HG02973 (cell line): ENCODE measurements around the gene PCP2.
A peak's percentile ranks its signal among the peaks of the same experiment; 100 is the strongest.

ENCODE experiments used
- ATAC-seq: cut with Tn5 transposase; IDR thresholded peaks from one replicate; pipeline ENCODE4 v1.9.1; 2021; ENCODE audit warnings: moderate library complexity; ENCODE audit not compliant: unreplicated experiment

The PCP2 gene

DNA sequence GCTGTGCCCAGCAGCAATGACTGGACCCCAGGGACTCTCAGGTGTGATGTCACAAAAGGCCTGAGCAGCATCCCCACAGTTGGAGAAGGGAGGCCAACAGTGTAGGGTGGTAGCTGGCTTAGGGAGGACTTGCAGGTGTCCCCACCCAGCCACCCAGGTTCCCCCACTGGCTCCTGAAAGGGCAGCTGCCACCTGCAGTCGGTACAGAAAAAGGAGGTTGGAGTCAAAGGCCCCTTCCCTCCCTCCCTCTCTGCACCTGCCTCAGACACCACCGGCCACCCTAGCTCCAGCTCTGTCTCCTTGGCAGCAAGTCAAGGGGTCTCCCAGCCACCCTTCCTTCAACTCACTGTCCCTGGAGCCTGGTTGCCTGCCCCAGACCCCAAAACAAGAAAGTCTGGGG lies at the start of gene PCP2:
TSS of gene PCP2 (minus strand) at position 22 of the 400 bp plus-strand sequence. CDS start 262 bp downstream, outside the sequence.
- ATAC-seq = no peak

DNA sequence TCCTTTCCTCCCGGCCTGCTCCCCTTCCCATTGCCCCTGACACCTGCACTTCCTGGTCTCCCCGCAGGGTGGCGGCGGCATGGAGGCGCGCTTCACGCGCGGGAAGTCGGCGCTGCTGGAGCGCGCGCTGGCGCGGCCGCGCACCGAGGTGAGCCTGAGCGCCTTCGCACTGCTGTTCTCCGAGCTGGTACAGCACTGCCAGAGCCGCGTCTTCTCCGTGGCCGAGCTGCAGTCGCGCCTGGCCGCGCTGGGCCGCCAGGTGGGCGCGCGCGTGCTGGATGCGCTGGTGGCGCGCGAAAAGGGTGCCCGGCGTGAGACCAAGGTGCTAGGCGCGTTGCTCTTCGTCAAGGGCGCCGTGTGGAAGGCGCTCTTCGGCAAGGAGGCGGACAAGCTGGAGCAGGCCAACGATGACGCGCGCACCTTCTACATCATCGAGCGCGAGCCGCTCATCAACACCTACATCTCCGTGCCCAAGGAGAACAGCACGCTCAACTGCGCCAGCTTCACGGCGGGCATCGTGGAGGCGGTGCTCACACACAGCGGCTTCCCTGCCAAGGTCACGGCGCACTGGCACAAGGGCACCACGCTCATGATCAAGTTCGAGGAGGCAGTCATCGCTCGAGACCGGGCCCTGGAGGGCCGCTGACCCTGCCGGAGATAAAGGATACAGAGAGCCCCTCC lies 48.8 kb upstream of the PCP2 start:
- ATAC-seq = no peak

DNA sequence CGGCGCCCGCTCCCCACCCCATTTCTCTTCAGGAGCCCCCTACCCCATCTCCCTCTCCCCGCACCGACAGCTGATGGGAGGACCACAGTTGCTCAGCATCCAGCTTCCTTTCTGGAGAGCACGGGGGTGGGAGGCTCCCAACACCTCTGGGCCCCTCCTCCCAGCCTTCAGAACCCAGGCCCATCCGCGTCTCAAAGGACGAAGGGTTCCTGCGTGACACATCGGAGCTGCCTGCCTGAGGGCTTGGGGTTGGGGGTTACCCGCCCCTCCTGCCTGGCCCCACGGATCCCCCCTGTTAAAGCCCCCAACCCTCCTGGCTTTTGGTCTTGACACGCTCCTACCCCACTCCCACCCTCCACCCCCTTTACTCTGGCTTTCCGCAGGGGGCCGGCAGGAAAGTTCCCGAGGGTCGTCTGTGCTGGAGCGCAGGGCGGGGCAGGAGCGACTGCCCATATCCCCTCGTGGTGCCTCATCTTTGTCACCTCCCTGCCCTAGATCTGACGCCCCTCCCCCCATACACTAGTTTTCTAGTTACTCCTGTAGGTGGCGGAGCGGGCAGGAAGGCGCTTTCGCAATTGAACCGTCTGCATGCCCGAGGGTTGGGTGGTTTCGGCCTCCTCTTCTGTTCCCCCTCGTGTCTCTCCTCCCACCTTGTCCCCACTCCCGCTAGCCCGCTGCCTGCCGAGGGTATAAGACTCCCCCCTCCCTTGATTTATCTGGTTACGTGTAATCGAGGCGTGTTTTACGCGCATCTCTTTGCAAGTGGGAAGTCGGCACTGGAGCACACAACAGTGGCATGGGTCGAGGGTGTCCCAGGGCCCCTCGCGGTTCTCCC lies 48.0 kb upstream of the PCP2 start:
- no peak for ATAC-seq

DNA sequence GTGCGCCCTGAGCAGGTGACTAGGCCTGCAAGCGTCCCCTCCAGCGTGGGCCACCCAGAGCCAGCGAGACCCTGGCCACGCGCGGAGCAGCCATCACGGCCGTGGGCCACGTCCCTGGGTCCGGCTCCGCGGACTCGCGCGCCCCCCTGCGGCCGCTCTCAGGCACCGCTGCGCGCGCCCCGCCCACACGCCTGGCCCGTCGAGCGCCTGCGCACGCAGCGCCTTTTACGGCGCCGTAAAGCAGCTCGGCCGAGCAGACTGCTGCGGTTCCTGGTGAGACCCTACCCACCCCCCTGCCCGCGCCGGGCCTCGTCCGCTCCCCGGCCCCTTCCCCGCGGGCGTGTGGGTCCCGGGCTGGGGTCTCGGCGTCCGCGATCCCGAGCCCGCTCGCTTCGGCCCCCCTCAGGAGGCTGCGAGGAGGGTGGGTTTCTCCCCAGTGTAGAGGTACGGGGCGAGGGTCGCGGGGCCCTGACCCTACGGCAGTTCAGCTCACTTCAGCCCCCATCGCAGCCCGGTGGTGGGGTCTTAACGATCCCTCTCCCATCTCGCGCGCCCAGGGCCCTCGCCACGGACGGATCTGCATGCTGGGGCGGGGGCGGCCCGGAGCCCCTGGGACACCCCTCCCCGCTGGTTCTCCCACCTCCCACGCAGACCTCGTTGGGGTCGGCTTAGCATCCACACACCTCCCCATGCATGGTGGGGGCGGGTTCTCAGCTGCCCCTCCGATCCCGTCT lies 47.3 kb upstream of the PCP2 start, which contains the start of gene TRAPPC5:
TSS of gene TRAPPC5 (plus strand) at position 228 of the 734 bp plus-strand sequence. CDS start 1,421 bp downstream, outside the sequence.
- peak; percentile 46 for ATAC-seq

DNA sequence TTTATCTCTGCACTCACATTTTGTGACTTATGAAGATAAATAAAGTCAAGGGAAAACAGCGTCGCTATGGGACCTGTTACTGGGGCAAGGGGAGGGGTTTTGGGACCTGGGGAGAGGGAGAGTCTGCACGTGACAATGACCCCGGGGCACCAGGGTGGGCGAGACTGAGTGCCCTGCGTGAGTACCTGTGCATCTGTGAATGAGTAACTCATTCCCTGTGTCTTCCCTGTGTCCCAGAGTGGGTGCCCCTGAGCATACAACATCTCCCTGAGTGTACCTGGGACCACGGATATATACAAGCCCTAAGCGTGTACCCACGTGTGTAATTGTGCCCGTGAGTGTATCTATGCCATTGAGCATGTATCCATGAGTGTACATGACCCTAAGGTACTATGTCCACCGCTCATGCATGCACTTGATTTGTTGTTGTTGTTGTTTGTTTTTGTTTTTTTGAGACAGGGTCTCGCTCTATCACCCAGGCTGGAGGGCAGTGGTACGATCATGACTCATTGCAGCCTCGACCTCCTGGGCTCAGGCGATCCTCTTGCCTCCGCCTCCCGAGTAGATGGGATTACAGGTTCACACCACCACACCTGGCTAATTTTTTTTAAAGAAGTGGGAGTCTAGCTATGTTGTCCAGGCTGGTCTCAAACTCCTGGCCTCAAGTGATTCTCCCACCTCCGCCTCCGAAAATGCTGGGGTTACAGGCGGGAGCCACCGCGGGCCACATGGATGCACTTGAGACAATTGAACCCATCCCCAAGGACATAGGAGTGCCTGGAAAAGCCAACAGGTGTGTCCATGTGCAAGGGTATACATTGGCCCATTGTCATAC lies 46.5 kb upstream of the PCP2 start:
- no peak for ATAC-seq

DNA sequence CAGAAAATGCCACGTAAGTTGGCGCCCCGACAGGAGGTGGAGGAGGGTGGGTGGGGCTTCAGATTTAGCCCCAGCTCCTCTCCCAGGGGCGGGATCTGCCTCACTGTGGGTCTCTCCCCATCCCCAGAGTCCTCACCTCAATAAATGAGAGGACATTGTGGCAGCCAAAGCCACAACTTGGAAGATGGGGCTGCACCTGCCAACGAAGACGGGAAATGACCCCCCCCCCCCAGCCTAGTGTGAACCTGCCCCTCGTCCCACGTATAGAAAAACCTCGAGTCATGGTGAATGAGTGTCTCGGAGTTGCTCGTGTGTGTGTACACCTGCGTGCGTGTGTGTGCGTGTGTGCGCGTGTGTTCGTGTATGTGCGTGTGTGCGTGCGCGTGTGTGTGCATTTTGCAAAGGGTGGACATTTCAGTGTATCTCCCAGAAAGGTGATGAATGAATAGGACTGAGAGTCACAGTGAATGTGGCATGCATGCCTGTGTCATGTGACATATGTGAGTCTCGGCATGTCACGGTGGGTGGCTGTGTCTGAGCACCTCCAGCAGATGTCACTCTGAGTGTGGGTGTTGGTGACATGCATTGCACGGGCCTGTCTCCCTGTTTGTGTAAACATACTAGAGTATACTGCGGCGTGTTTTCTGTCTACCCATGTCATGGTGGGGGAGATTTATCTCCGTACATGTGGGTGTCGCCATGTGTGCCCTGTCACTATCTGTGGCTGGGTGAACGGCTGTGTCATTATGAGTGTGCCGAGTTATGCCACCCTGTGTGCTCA lies 45.6 kb upstream of the PCP2 start:
- no peak for ATAC-seq

DNA sequence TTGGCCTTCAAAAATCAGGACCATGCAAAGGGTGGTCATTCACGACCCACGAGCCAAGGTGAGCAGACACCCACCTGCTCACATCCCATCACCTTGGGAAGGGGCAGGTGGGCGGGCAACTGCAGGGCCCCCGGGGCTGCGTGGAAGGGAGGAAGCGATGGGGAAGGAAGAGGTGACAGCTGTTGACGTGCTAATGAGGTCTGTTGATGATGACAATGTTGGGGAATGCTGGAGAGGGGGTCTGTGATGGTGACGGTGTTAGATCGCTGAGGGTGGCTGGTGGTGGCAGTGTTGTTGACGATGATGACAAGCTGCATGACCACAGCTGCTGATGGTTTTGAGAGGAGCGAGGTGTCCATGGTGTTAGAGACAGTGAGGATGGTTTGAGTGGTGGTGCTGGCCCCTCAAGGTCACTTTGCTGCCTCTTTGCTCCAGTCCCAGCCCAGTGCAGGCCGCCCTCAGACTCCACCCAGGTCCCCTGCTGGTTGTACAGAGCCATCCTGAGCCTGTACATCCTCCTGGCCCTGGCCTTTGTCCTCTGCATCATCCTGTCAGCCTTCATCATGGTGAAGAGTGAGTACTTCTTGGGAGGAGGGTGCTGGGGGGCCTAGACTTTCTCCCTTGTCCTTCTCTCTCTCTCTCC lies 44.3 kb upstream of the PCP2 start:
- ATAC-seq = no peak

DNA sequence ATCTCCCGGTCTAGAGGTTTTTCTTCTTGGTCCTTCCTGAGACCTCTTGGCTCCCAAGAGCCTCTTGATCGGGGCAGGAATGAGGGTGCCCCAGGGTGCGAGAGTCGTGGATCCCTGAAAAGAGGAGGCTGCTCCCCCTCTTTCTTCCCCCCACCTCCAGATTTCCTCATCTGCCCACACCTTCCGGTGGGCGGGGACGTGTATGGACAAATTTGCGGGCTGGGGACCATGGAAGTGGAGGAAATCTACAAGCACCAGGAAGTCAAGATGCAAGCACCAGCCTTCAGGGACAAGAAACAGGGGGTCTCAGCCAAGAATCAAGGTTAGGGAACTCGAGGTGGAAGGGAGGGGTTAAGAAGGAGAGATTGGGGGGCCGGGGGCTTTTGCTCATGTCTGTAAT lies 43.3 kb upstream of the PCP2 start, which contains the start of gene MCEMP1:
TSS of gene MCEMP1 (plus strand) at position 237 of the 400 bp plus-strand sequence. CDS start at position 268, 31 bp downstream.
- ATAC-seq = no peak

DNA sequence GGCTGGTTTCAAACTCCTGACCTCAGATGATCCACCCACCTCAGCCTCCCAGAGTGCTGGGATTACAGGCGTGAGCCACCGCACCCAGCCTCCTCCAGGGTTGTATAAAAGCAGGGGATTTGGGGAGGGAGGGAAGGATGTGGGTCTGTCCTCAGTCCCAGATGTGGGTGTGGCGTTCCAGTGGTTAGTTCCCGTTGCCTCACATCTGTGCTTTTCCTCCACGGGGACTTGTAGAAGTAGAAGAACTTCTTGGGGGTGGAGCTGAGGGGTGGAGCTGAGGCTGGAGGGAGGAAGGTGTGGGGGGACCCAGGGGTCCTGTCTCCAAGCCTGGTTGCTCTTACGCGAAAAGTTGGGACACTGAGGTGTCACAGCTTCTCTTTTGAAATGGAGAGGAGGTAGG lies 42.9 kb upstream of the PCP2 start:
- ATAC-seq = no peak

DNA sequence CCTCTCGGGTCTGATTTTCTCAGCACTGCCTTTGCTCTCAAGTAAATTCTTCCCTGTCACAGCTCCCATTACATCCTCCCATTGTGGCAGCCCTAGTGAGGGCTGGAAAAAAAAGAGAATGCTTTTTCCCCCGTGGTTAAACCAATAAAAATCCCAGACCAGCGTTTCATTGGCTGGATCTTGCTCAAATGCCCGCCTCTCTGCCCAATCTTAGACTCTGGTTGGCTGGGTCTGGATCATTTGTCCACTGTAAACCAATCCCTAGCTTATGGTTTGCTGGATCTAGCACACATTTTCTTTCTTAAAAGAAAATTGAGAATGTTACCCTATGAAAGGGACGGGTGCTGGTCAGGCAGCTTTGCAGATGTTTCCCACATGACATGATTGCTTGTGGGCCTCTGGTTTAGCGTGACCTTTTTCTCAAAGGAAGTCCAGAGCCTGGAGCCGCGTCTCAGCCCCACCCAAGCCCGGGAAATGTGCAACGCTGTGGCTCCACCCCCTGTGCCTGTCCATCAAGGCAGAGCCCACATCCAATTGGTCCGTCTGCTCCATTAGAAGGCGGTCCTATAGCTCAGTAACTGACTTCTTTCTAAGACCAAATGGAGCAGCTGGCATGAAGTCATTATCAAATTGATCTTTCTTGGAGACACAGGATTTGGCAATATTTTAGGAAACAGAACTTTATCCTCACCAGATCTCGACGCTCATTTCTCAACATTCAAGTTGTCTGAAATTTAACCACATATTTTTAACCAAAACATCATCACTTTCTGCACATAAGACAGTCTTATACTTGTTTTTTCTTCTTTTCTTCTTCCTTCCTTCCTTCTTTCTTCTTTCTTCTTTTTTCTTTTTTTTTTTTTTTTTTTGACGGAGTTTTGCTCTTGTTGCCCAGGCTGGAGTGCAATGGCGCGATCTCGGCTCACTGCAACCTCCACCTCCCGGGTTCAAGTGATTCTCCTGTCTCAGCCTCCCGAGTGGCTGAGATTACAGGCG lies 40.8 kb upstream of the PCP2 start:
- no peak for ATAC-seq

DNA sequence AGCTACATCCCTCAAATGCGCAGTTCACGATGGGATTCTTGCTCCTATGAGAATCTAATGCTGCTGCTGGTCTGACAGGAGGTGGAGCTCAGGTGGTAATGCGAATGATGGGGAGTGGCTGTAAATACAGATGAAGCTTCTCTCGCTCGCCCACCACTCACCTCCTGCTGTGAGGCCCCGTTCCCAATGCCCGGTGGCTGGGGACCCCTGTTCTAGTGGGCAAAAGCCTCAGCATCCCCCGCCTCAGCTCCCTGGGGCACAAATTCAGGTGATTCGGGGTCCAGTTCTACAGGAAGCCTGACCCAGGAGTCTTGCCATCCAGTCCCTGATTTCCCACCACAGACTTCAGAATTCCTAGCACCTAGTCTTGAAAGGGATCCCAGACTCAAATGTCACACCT lies 39.0 kb upstream of the PCP2 start:
- ATAC-seq = no peak

DNA sequence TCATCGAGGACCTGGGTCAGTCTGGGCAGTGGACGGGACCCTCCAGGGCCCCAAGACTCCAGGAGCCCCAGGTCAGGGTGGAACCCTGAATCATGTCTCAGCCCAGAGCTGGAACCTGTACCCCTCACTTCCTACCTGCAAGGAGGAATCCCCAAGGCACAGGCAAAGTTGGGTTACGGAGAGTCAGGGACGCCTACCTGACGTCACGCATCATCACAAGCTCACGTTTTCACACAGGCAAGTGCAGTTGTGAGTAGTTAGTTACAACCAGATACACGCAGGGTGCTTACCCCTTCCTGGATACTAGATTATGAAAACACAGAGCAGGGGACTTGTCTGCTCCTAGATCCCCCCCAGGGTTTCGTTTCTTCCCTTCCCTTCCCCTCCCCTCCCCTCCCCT lies 37.3 kb upstream of the PCP2 start:
- no peak for ATAC-seq

DNA sequence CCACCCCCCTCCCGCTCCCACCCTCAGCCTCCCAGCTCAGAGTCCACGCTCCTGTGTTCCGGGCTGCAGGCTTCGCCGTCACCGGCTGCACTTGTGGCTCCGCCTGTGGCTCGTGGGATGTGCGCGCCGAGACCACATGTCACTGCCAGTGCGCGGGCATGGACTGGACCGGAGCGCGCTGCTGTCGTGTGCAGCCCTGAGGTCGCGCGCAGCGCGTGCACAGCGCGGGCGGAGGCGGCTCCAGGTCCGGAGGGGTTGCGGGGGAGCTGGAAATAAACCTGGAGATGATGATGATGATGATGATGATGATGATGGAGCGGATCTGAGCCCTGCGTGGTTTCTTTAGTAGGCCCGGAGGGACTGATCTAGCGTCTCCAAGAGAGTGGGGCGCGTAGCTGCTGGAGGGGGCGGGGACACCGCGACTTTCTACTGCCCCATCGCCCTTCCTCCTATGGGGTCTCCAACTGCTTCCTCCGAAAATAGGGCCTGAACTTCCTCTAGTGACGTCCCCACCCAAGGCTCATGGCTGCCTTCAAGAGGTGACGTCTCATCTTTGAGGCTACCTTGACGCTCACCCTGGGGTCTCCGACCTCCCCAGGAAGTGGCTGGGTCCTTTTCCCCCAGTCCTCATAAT lies 36.7 kb upstream of the PCP2 start:
- ATAC-seq = no peak

DNA sequence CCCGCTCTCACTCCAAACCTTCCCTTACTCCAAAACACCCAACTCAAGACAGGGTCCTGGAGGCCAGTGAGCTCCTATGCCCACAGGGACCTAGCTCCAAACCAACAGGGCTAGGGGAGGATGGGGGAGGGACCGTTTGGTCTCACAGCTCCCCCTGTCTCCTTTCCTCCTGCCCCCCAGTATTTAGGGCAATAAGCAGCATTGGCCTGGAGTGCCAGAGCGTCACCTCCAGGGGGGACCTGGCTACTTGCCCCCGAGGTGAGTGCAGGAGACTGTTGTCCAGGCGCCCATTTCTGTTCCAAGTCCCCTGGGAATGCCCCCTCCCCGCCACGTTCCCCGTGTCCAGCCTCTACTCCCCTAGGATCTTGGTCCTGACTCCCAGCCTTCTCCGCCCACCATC lies 36.1 kb upstream of the PCP2 start:
- ATAC-seq = no peak

DNA sequence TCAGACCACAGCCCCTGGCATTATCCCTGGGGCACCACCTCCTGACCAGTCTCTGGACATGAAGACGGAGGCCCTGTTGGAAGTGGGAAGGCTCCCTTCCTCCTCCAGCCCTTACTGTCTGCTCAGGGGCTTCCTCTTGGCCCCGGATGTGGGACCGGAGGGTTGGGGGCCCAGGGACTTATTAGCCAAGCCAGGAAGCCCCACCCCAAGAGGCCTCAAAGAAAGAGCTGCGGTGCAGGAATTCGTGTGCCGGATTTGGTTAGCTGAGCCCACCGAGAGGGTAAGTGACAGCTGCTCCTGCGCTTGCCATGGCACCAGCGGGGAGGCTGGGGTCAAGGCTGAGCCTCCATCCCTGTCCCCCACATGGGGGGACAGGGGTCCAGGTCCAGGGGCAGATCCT lies 35.3 kb upstream of the PCP2 start, which contains the start of gene RETN:
TSS of gene RETN (plus strand) at position 208 of the 400 bp plus-strand sequence. CDS start 278 bp downstream, outside the sequence.
- no peak for ATAC-seq

DNA sequence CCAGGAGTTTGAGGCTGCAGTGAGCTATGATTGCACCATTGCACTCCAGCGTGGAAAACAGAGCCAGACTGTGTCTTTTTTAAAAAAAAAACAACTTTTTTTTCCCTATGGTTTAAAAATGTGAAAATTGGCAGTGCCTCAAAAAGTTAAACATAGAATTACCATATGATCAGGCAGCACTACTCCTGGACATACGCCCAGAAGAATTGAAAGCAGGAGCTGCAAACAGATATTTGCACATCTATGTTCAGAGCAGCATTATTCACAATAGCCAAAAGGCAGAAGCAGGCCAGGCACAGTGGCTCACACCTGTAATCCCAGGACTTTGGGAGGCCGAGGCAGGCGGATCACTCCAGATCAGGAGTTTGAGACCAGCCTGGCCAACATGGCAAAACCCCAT lies 31.6 kb upstream of the PCP2 start:
- no peak for ATAC-seq

DNA sequence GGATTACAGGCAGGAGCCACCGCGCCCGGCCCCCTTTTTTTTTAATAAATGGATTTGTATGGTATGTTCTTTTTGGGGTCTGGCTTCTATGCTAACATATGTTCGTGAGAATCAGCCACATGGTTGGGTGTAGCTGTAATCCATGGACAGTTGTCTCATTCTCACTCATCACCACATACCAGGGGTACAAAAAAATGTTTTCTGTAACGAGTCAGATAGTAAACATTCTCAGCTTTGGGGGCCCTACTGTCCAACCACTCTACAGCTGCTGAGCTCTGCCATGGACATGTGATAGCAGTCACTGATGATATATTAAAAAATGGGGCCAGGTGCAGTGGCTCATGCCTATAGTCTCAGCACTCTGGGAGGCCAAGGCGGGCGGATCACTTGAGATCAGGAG lies 30.2 kb upstream of the PCP2 start:
- no peak for ATAC-seq
